Prostate gland (tissue), 2 donors: ENCODE results near the gene PIAS4.

ENCODE experiments used
- POLR2A ChIP-seq: fragments of 450-650 bp; IDR thresholded peaks from one replicate; pipeline ENCODE4 v1.6.1; 2016; ENCODE audit warnings: antibody characterized with exemption, mild to moderate bottlenecking
- POLR2AphosphoS5 ChIP-seq: sonication (generic); formaldehyde crosslinking; IDR thresholded peaks from one replicate; pipeline ENCODE4 v1.6.1; 2017; ENCODE audit warnings: antibody characterized with exemption
- TF ChIP-seq, protein P1 (sequence below), 4 experiments: fragments of 200-600 bp in 2 of 4; fragments of 450-650 bp in 2 of 4; sonication (generic) in 2 of 4; IDR thresholded peaks; 1 replicate in 3 of 4; 2 replicates in 1 of 4; pipeline ENCODE4 v1.5.1; 2016 to 2019; ENCODE audit warnings: antibody characterized with exemption in 4 of 4, mild to moderate bottlenecking in 2 of 4, moderate library complexity in 2 of 4

DNA sequence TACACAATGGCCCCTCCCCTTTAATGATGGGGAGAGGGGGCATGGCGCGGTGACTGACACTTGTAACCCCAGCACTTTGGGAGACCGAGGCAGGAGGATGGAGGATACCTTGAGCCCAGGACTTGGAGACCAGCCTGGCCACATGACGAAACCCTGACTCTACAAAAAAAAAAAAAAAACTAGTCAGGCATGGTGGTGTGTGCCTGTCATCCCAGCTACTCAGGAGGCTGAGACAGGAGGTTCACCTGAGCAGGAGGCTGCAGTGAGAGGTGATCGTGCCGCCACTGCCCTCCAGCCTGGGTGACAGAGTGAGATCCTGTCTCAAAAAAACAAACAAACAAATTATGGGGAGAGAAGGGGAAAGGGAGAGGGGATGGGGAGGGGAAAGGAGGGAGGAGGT, 72.9 kb downstream of the PIAS4 start:
- TF ChIP-seq POLR2A (no peak), POLR2AphosphoS5 (no peak)
- TF ChIP-seq, protein P1, sequence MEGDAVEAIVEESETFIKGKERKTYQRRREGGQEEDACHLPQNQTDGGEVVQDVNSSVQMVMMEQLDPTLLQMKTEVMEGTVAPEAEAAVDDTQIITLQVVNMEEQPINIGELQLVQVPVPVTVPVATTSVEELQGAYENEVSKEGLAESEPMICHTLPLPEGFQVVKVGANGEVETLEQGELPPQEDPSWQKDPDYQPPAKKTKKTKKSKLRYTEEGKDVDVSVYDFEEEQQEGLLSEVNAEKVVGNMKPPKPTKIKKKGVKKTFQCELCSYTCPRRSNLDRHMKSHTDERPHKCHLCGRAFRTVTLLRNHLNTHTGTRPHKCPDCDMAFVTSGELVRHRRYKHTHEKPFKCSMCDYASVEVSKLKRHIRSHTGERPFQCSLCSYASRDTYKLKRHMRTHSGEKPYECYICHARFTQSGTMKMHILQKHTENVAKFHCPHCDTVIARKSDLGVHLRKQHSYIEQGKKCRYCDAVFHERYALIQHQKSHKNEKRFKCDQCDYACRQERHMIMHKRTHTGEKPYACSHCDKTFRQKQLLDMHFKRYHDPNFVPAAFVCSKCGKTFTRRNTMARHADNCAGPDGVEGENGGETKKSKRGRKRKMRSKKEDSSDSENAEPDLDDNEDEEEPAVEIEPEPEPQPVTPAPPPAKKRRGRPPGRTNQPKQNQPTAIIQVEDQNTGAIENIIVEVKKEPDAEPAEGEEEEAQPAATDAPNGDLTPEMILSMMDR (IDR thresholded peaks at IDR 0.05), result no peak
